Skeletal muscle cell (primary cell): Measurements from ENCODE around the gene KRT80.

Source experiments
- DNase-seq: peaks from one replicate; pipeline ENCODE4 v3.0.0-alpha.2; 2010; ENCODE audit warnings: low read depth
- H3K4me3 ChIP-seq: 2 replicates; pipeline ENCODE4 v1.5.1; 2011; ENCODE audit warnings: low read depth, mild to moderate bottlenecking, control low read depth, low read length, moderate library complexity

Gene KRT80

GRCh38 chr12:52185400-52185967 is 6.3 kb downstream of the KRT80 start:
- H3K4me3 ChIP-seq, result no peak overlapping the region
- DNase-seq, result no peak

DNA sequence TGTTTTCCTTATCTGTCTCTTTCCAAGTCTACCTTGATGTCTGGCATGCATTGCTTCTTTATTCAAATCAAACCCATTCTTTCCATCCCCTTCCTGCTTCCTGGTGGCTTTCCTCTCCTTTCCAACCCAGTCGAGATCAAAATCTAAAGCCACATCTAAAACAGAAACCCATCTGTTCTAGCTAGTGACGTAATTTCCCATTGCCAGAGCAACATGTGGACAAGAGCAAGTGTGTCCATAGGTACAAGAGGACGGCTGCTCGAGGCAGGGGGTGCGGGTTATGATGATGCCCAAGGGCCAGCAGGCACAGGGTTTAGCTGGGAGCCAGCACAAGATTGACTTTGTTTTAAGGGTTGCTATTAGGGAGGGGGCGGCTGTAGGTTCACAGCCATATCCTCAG is 7.0 kb downstream of the KRT80 start:
- no peak overlapping the region for H3K4me3 ChIP-seq
- no peak for DNase-seq

GRCh38 chr12:52183971-52184370 is 7.8 kb downstream of the KRT80 start:
- DNase-seq, result no peak
- no peak overlapping the region for H3K4me3 ChIP-seq

- DNase-seq, result no peak
Observed at GRCh38 chr12:52183544-52183910, 8.3 kb downstream of the KRT80 start.

DNA sequence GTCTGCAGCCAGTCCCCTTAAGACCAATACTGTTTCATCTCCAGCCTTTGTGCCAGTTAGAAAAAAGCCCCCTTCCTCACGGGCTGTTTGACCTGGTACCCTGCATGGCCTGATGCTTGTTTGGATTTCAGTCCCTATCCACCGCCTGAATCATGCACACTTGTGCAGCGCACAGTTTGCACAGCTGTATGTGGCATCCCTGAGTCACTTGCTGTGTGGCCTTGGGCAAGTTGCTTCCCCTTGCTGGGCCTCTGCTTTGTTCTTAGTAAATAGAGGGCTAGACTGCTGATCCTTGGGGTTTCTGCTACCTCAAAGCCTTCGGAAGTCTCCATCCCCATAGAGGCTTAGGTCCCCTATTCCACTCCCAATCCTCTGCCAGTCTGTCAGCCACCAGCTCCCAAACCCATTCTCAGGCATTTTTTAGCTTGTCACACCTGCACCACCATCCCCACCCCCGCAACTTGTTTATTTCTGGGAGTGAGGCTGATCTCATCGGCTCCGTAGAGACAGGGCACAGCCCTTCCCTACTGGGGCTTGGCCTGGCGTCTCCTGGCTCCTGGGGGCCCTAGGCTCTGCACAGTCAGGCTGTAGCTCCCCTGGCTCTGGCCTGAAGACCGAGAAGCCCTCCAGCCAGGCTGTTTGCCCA is 8.8 kb downstream of the KRT80 start:
- no peak for DNase-seq
- H3K4me3 ChIP-seq, result no peak overlapping the region

More at GRCh38 chr12:52183544-52183910, 8.3 kb downstream of the KRT80 start:
- no peak overlapping the region for H3K4me3 ChIP-seq

GRCh38 chr12:52182384-52182783 is 9.4 kb downstream of the KRT80 start:
- no peak overlapping the region for H3K4me3 ChIP-seq
- no peak for DNase-seq

DNA sequence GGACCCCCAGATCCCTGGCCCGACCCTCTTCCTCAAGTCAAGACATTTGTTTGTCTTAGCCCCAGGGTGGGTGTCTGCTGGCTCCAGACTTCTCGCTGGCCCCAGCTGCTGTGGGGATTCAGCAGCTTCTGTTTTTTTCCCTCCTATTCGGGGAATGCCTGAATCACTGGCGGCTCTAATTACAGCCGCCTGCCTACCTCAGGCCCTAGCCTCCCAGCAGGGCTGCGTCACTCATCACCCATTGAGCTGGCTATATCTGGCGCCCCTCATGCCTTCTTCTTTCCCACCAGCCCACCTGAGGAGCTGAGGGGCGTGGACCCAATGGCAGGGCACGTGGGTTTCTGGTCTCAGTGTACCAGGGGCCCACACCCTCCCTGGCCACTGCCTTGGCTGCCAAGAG is 10.1 kb downstream of the KRT80 start:
- DNase-seq, result no peak
- H3K4me3 ChIP-seq, result no peak overlapping the region

- DNase-seq, result no peak
- H3K4me3 ChIP-seq, result no peak overlapping the region
Observed at GRCh38 chr12:52180971-52181628, 10.7 kb downstream of the KRT80 start.

- DNase-seq, result no peak
- H3K4me3 ChIP-seq, result no peak overlapping the region
Observed at GRCh38 chr12:52179396-52179973, 12.3 kb downstream of the KRT80 start.

GRCh38 chr12:52178984-52179383 is 12.8 kb downstream of the KRT80 start:
- no peak overlapping the region for H3K4me3 ChIP-seq
- DNase-seq, result no peak

DNA sequence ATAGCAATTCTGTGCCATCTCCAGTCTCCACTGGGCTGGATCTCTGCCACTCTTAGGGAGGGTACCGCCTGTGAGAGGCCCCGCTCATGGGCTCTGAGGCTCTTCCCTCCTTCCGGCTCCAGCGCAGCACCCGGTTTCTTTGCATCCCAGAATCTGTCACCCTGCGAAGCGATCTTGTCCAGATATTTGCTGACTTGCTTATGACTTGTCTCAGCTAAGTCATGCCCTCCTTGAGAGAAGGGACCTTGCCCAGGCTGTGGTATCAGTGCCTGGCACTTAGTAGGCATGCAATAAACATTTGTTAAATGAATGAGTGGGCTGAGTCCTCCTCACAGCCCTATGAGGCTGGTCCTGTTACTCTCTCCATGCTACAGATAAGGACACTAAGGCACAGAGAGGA is 13.4 kb downstream of the KRT80 start:
- no peak for DNase-seq
- H3K4me3 ChIP-seq, result no peak overlapping the region

DNA sequence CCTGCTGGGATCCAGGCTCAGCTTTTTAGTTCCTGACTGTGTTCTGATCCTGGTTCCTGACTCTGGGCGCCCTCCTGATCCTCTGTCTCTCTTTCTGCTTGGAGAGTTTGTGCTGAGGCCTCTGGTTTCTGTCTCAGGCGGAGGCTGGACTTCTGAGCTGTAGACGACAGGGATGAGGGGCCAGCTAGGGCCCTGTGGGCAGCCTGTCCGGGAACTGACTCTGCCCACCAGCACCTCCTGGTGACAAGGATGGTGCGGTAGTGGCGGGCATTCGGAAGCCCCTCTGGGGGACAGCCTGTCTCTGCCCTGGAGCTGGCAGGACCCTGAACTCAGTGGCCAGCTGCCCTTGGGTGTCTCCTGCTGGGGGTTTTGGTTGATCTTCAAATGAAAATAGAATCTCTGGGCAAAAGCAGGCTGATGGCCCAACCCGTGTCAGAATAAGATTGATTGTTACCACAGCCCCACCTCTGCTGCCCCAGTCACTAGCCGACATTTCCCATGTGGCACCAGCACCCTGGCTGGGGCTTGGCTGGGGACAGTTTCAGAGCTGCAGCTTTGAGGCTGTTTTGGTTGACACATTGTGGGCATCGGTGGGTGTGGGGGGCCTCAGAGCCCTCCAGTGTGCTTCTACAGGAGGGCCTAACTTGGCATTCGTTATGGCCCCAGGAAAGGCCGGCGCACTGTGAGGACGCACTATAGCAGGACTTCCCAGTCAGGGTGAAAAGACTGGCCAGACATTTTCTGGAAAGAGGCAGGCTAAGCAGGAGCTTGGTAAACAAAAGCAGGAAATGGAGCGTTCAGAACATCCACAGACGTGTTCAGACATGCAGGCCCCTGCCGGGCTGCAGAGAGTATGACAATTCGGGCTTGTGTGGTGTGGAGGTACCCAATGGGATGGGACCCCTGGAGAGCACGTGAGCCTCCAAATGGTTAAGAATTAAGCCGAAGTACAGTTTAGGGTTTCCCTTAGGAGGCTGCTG is 16.2 kb downstream of the KRT80 start:
- H3K4me3 ChIP-seq, result no peak overlapping the region
- no peak for DNase-seq

DNA sequence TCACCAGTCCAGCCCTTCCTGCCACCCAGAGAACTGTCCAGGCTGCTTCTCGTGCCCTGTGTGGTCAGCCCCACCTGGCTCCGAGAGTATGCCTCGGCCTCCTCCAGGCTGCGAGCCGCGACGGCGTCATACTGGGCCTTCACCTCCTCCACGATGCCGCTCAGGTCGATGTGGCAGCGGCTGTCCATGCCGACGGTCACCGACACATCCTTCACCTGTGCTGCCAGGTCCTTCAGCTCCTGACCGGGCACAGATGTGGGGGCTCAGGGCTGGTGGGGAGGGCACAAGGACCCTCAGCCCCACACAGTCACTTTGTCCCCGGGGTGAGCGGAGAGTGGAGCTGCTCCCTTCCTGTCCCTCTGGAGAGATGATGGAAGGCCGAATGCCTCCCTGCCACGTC is 18.3 kb downstream of the KRT80 start:
- H3K4me3 ChIP-seq, result no peak overlapping the region
- no peak for DNase-seq

DNA sequence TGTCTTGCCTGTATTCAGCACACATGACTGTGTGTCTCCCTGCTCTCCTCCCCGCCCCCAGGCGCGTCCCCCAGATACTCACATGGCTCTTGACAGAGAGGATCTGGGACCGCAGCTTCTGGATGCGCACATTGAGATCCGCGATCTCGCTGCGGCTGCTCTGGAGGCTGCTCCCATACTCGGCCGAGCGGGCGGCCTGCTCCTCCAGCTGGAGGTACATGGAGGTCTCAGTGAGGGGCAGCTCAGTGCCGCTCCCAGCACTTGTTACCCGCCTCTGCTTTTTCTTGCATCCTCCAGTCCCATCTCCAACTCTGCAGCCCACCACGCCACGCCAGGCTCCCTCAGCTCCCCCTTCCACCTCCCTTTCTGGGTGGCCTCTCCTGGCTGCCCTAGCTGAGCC is 18.9 kb downstream of the KRT80 start:
- DNase-seq, result no peak
- H3K4me3 ChIP-seq, result no peak overlapping the region

DNA sequence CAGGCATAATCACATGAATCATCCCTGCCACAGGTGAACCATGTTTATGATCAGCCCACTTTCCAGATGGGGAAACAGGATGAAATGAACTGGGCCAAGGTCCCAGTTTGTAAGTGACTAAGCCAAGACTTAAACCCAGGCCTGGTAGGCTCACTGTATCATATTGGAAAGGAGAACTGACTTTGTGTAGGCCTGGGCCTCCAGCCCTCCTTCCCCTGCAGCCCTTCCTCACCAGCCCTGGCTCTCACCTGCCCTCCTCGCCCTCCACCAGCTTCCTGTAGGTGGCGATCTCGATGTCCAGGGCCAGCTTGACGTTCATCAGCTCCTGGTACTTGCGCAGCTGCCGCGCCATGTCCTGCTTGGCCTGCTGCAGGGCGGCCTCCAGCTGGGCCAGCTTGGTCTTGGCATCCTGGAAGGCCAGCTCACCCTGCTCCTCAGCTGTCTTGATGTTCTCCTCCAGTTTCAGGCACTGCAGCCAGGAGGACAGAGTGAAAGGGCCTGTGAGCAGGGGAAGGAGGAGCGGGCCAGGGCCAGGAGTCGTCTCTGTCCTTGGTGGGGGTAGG is 19.8 kb downstream of the KRT80 start:
- DNase-seq, result no peak
- no peak overlapping the region for H3K4me3 ChIP-seq

- no peak for DNase-seq
- no peak overlapping the region for H3K4me3 ChIP-seq
Observed at GRCh38 chr12:52170827-52171226, 21.0 kb downstream of the KRT80 start.

DNA sequence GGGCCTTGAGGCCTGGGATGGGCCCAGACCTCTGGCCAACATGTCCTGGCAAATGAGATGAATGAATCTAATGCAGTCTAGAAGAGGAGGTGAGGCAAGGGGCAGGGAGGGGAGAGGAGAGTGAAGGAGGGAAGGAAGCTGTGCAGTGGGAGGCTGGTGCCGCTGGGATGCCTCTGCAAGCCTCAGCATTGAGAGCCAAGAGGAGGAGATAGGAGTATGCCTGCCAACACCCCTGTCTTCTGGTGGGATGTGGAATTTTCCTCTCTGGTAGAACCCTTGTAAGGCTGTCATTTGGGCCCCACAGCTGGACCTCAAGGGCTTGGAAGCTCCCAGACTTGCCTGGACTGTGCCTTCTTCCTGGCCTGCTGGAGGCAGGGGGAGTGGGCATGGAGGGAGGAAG is 21.9 kb downstream of the KRT80 start:
- DNase-seq, result no peak
- H3K4me3 ChIP-seq, result no peak overlapping the region

DNA sequence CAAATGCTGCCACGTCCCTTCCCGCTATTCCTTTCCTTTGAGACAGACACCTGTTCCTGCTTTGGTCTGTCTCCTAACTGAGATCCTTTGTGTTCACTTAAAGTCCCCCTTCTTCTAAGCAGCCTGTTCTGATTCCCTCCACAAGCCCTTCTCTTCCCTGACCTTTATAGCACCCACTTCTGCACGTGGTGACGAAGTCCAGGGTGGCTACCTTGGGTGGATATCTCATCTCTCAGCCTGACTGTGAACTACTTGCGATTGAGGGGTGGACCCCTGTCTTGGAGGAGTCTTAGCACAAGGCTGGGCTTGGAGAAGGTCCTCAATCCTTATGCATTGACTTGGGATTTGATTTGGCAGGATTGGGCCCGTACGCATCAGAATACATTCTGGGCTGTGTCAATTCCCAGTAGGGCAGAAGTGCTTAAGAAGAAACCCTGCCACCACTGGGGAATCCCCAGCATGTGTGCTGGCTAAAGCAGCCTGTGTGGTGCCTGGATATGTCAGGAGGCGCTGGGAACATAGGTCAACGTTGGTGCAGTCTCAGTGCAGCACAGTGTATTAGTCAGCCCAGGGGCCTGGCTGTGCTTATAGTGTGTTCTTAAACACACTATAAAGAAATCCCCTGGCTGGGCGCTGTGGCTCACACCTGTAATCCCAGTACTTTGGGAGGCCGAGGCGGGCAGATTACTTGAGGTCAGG is 23.6 kb downstream of the KRT80 start:
- no peak for DNase-seq
- no peak overlapping the region for H3K4me3 ChIP-seq

DNA sequence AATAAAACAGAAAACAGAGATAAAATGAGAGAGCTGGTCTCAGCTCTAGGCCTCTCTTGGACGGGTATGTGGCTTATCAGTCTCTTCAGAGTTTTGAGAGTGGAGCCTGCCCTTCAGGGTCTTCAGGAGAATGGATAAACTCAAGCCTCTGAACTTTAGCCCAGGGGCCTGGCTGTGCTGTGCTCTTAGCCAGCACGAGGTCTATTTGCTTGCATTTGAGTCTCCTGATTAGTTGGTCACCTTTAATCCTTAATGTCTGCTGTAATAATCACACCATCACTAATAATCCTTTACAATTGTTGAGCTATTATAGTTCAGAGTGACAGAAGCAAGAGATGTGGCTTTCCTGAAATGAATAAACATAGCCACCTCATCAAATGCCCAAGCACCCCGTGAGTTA is 24.3 kb downstream of the KRT80 start:
- no peak overlapping the region for H3K4me3 ChIP-seq
- no peak for DNase-seq
